Mesodermal cell (in vitro differentiated cells): Measurements from ENCODE around the gene STRBP.

Experiments
- H3K27ac ChIP-seq: 2 replicates; pipeline ENCODE4 v1.7.0; 2013; ENCODE audit warnings: mild to moderate bottlenecking, low read depth, low read length, moderate library complexity; ENCODE audit not compliant: severe bottlenecking
- H3K36me3 ChIP-seq: 2 replicates; pipeline ENCODE4 v1.7.1; 2013; ENCODE audit warnings: mild to moderate bottlenecking, low read length, moderate library complexity; ENCODE audit not compliant: control insufficient read depth, insufficient read depth
- H3K4me1 ChIP-seq: one replicate; pipeline ENCODE4 v1.7.1; 2013; ENCODE audit warnings: mild to moderate bottlenecking, low read length; ENCODE audit not compliant: insufficient read depth, control insufficient read depth, poor library complexity, severe bottlenecking
- H3K4me3 ChIP-seq: 2 replicates; pipeline ENCODE4 v1.7.0; 2013; ENCODE audit warnings: low read length, control low read depth, mild to moderate bottlenecking; ENCODE audit not compliant: insufficient read depth, poor library complexity, severe bottlenecking; ENCODE audit errors: extremely low read depth
- H3K9me3 ChIP-seq: 2 replicates; pipeline ENCODE4 v1.7.1; 2013; ENCODE audit warnings: mild to moderate bottlenecking, low read length, moderate library complexity; ENCODE audit not compliant: control insufficient read depth
- WGBS, 2 experiments: methylation state at CpG; one replicate each; pipeline ENCODE4 v1.1.5; 2013; ENCODE audit warnings: missing lambda C conversion rate in 2 of 2; ENCODE audit not compliant: insufficient coverage in 2 of 2; 5-methylcytosine and 5-hydroxymethylcytosine counted together

Gene STRBP

GRCh38 chr9:123168586-123168985 is 99.8 kb downstream of the STRBP start:
- Histone ChIP-seq H3K36me3 (no peaks in the 10 kb centered on the region), H3K27ac (no peak overlapping the region), H3K9me3 (no peaks in the 10 kb centered on the region), H3K4me3 (no peak overlapping the region), H3K4me1 (no peaks in the 10 kb centered on the region)
- 100% methylated on average over 1 of the region's 2 CpGs; no CpG with 5 or more reads in 1 of the 2 experiments for WGBS, 2 experiments

- Histone ChIP-seq H3K4me1 (no peaks in the 10 kb centered on the region), H3K27ac (no peak overlapping the region), H3K36me3 (no peaks in the 10 kb centered on the region), H3K9me3 (no peaks in the 10 kb centered on the region), H3K4me3 (no peak overlapping the region)
- no CpG with 5 or more reads among the region's 1 CpG for WGBS, 2 experiments
Observed at GRCh38 chr9:123167474-123167873, 100.9 kb downstream of the STRBP start.

- Histone ChIP-seq H3K9me3 (no peaks in the 10 kb centered on the region), H3K27ac (no peak overlapping the region), H3K4me1 (no peaks in the 10 kb centered on the region), H3K4me3 (no peak overlapping the region), H3K36me3 (no peaks in the 10 kb centered on the region)
- WGBS, 2 experiments, result no CpG with 5 or more reads among the region's 1 CpG
Observed at GRCh38 chr9:123165813-123166212, 102.6 kb downstream of the STRBP start.

DNA sequence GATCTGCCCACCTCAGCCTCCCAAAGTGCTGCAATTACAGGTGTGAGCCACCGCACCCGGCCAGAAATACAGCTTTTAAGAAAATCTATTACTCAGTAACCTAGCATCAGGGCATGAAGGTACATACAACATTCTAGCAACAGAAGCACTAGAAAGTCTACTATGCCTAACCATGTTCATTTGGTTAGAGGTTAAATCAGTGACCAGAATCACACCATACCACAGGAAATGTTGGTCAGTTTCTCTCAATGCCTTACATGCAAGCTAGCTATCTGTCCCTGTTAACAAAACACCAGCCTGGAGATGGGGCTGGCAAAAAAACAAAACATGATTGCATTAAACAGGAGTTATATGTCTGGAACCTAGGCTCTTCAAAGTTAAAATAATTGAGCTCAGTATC is 104.1 kb downstream of the STRBP start:
- Histone ChIP-seq H3K36me3 (no peaks in the 10 kb centered on the region), H3K4me1 (no peaks in the 10 kb centered on the region), H3K9me3 (no peaks in the 10 kb centered on the region), H3K27ac (no peak overlapping the region), H3K4me3 (no peak overlapping the region)
- 94% methylated on average over 2 of the region's 2 CpGs; no CpG with 5 or more reads in 1 of the 2 experiments for WGBS, 2 experiments

- Histone ChIP-seq H3K4me3 (no peak overlapping the region), H3K27ac (no peak overlapping the region), H3K4me1 (no peaks in the 10 kb centered on the region), H3K9me3 (no peaks in the 10 kb centered on the region), H3K36me3 (peaks cover under 1% of the 10 kb centered on the region)
- WGBS, 2 experiments, result no CpG with 5 or more reads among the region's 2 CpGs
Observed at GRCh38 chr9:123162791-123163345, 105.5 kb downstream of the STRBP start.

GRCh38 chr9:123162360-123162759 is 106.0 kb downstream of the STRBP start:
- no peak overlapping the region for H3K27ac ChIP-seq
- no peak overlapping the region for H3K4me3 ChIP-seq
- no peaks in the 10 kb centered on the region for H3K4me1 ChIP-seq
- peaks cover 4% of the 10 kb centered on the region for H3K36me3 ChIP-seq
- no peaks in the 10 kb centered on the region for H3K9me3 ChIP-seq
- no CpG with 5 or more reads among the region's 1 CpG for WGBS, 2 experiments

- Histone ChIP-seq H3K36me3 (peaks cover 4% of the 10 kb centered on the region), H3K4me3 (no peak overlapping the region), H3K27ac (no peak overlapping the region), H3K4me1 (no peaks in the 10 kb centered on the region), H3K9me3 (no peaks in the 10 kb centered on the region)
- WGBS, 2 experiments, result 100% methylated on average over 2 of the region's 3 CpGs; no CpG with 5 or more reads in 1 of the 2 experiments
Observed at GRCh38 chr9:123157221-123157620, 111.2 kb downstream of the STRBP start.

DNA sequence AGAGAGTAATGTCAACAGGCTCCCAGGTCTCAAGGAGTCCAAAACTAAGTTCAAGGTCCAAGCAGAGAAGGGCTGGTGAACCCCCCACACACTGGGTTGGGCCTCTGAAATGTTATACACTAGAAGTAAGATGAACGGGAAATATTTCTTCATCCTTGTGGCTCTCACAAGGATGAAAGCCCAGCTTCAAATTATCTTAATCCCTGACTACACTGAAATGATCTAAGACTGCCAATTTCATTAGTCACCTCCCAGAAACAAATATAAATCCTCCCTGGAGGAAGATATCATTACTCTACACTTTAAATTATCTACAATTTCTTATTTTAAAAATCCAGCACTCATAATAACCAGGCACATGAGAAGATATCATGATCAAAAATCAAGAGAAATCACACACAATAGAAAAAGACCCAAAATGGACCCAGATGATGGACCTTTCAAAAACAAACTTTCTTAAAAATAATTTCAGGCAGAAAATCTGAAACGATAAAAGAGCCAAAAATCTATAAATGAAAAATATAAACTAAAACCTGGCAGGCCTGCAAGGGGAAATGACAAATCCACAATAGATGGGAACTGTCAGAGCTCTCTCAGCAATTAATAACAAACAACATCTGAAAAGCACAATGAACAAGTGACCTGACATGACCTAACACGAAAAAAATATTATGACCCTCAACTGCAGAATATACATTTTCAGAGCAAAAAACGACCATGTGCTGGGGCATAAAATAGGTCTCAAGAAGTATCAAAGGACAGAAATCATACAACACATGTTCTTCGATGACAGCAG is 117.5 kb downstream of the STRBP start:
- H3K4me1 ChIP-seq, result no peaks in the 10 kb centered on the region
- H3K4me3 ChIP-seq, result no peak overlapping the region
- WGBS, 2 experiments, result 100% methylated on average over 1 to 2 of the region's 5 CpGs
- no peaks in the 10 kb centered on the region for H3K36me3 ChIP-seq
- no peaks in the 10 kb centered on the region for H3K9me3 ChIP-seq
- H3K27ac ChIP-seq, result no peak overlapping the region

- Histone ChIP-seq H3K4me1 (no peaks in the 10 kb centered on the region), H3K9me3 (no peaks in the 10 kb centered on the region), H3K4me3 (no peak overlapping the region), H3K36me3 (no peaks in the 10 kb centered on the region), H3K27ac (no peak overlapping the region)
- no CpG with 5 or more reads among the region's 1 CpG for WGBS, 2 experiments
Observed at GRCh38 chr9:123149067-123149466, 119.3 kb downstream of the STRBP start.

- Histone ChIP-seq H3K9me3 (no peaks in the 10 kb centered on the region), H3K4me1 (no peaks in the 10 kb centered on the region), H3K27ac (no peak overlapping the region), H3K4me3 (no peak overlapping the region), H3K36me3 (peaks cover 3% of the 10 kb centered on the region)
- 100% methylated on average over 1 of the region's 2 CpGs; no CpG with 5 or more reads in 1 of the 2 experiments for WGBS, 2 experiments
Observed at GRCh38 chr9:123138163-123138562, 130.2 kb downstream of the STRBP start.

- H3K36me3 ChIP-seq, result peaks cover 9% of the 10 kb centered on the region
- no peak overlapping the region for H3K4me3 ChIP-seq
- no peak overlapping the region for H3K27ac ChIP-seq
- H3K9me3 ChIP-seq, result no peaks in the 10 kb centered on the region
- WGBS, 2 experiments, result 83 to 100% methylated on average over 4 of the region's 5 CpGs
- H3K4me1 ChIP-seq, result peaks cover 11% of the 10 kb centered on the region
Observed at GRCh38 chr9:123135430-123135829, 133.0 kb downstream of the STRBP start.
